Natural killer cell (primary cell): Measurements from ENCODE around the gene RFX8. TPM values are rescaled to one million over a fixed set of nuclear protein-coding genes. Genes with fewer than 3 reads are reported as not detected.

Experiments
- ATAC-seq, 3 donors: fragments of 150-1000 bp in 2 of 3; fragments of 200-7000 bp in 1 of 3; cut with Tn5 transposase; 1 replicate in 1 of 3; 2 replicates in 2 of 3; pipeline ENCODE4 v1.10.0; 2021; ENCODE audit warnings: mild to moderate bottlenecking in 2 of 3, moderate library complexity in 2 of 3
- DNase-seq, 2 donors: peaks; one replicate each; pipeline versions ENCODE4 v3.0.0 to v3.0.0-alpha.2; 2013 to 2021; ENCODE audit warnings: mixed read lengths in 1 of 2
- H3K27ac ChIP-seq: one replicate; pipeline ENCODE4 v1.5.1; 2013; ENCODE audit warnings: mild to moderate bottlenecking, low read length
- H3K27me3 ChIP-seq: one replicate; pipeline ENCODE4 v1.6.1; 2013; ENCODE audit warnings: low read length; ENCODE audit not compliant: control insufficient read depth, insufficient read depth
- H3K36me3 ChIP-seq: one replicate; pipeline ENCODE4 v1.6.1; 2013; ENCODE audit warnings: low read length; ENCODE audit not compliant: control insufficient read depth, insufficient read depth
- H3K4me1 ChIP-seq: one replicate; pipeline ENCODE4 v1.6.1; 2013; ENCODE audit warnings: low read length; ENCODE audit not compliant: control insufficient read depth, insufficient read depth
- H3K4me3 ChIP-seq: one replicate; pipeline ENCODE4 v1.5.1; 2013; ENCODE audit warnings: low read length
- H3K9me3 ChIP-seq: one replicate; pipeline ENCODE4 v1.6.1; 2013; ENCODE audit warnings: low read length; ENCODE audit not compliant: control insufficient read depth, insufficient read depth
- H3K27ac Mint-ChIP-seq, 2 donors: one replicate each; pipeline ENCODE4 v1.8.0; 2022; ENCODE audit warnings: mild to moderate bottlenecking in 2 of 2, mixed read lengths in 2 of 2, moderate library complexity in 1 of 2
- H3K27me3 Mint-ChIP-seq, 2 donors: one replicate each; pipeline ENCODE4 v1.8.0; 2022; ENCODE audit warnings: low read depth in 2 of 2, mixed read lengths in 2 of 2
- H3K36me3 Mint-ChIP-seq: one replicate; pipeline ENCODE4 v1.8.0; 2022; ENCODE audit warnings: mixed read lengths
- H3K4me1 Mint-ChIP-seq, 2 donors: one replicate each; pipeline ENCODE4 v1.8.0; 2022; ENCODE audit warnings: mixed read lengths in 2 of 2
- H3K4me3 Mint-ChIP-seq: one replicate; pipeline ENCODE4 v1.8.0; 2022; ENCODE audit warnings: mild to moderate bottlenecking, moderate library complexity, mixed read lengths
- H3K9me3 Mint-ChIP-seq, 2 donors: one replicate each; pipeline ENCODE4 v1.8.0; 2022; ENCODE audit warnings: mixed read lengths in 2 of 2
- WGBS: methylation state at CpG from one replicate; pipeline ENCODE4 v1.1.7; 2013; ENCODE audit warnings: missing lambda C conversion rate; ENCODE audit not compliant: insufficient coverage; 5-methylcytosine and 5-hydroxymethylcytosine counted together
- intact Hi-C: fragments of 100-400 bp; cut with micrococcal nuclease; formaldehyde crosslinking; loops from one replicate; pipeline ENCODE4 v1.14.2; 2022
- total RNA-seq, 4 donors: library from RNA; stranded (reverse); fragments of 120-200 nt in 1 of 4; gene quantifications; one replicate each; pipeline versions ENCODE4 v1.2.3 to v1.2.4, GENCODE V29; 2013 to 2022
- TF ChIP-seq, protein P1 (sequence below): fragments of 200-600 bp; IDR thresholded peaks from one replicate; pipeline ENCODE4 v1.8.0; 2022; ENCODE audit warnings: antibody characterized with exemption

RFX8 gene
- total RNA-seq, 3 donors from 2014 or later (not counting 1 experiment from before 2014, with no cell fraction given): 0.68 TPM; not detected in 2

DNA sequence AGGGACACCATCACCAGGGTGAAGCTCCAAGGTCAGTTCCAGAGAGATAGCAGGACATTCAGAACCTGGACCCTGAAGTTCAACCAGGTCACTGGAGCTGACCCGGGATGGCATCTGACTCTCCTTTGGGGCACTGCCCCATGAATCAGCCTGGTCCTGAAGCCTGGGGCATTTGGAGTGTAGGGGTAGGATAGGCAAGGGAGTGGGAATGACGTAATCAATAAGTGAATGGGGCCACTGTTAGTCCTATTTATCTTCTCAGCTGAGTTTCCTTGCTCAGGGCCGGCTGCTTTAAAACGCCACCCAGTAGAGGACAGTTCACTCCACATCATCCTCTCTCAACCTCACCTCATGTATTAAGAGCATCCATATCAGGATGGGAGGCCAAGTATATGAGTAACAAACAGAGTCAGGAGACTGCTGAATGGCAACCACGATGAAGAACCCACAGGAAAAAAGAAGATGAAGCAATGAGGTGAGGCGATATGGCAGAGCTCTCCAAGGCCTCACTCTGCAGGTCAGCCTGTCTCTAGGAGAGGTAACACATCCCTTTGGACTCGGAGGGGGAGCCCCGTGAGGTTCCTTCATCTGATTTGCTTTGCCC is 1.8 kb upstream of the RFX8 start:
- H3K27me3 Mint-ChIP-seq: peaks cover 18 to 19% of the 10 kb centered on the region in 2 donors
- H3K4me3 Mint-ChIP-seq: no peak overlapping the region
- no peaks in the 10 kb centered on the region for H3K9me3 Mint-ChIP-seq
- TF ChIP-seq, protein P1, sequence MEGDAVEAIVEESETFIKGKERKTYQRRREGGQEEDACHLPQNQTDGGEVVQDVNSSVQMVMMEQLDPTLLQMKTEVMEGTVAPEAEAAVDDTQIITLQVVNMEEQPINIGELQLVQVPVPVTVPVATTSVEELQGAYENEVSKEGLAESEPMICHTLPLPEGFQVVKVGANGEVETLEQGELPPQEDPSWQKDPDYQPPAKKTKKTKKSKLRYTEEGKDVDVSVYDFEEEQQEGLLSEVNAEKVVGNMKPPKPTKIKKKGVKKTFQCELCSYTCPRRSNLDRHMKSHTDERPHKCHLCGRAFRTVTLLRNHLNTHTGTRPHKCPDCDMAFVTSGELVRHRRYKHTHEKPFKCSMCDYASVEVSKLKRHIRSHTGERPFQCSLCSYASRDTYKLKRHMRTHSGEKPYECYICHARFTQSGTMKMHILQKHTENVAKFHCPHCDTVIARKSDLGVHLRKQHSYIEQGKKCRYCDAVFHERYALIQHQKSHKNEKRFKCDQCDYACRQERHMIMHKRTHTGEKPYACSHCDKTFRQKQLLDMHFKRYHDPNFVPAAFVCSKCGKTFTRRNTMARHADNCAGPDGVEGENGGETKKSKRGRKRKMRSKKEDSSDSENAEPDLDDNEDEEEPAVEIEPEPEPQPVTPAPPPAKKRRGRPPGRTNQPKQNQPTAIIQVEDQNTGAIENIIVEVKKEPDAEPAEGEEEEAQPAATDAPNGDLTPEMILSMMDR: no peak
- intact Hi-C loops: no loop called here
- Histone ChIP-seq H3K4me3 (no peak overlapping the region), H3K27me3 (peaks cover 8% of the 10 kb centered on the region), H3K9me3 (no peaks in the 10 kb centered on the region), H3K36me3 (no peaks in the 10 kb centered on the region), H3K4me1 (peaks cover 22% of the 10 kb centered on the region), H3K27ac (no peak overlapping the region)
- H3K4me1 Mint-ChIP-seq: peaks cover 8% of the 10 kb centered on the region in 2 donors
- no peak overlapping the region for H3K27ac Mint-ChIP-seq
- ATAC-seq: no peak
- WGBS: 89% methylated on average over 7 of the region's 8 CpGs
- no peak for DNase-seq
- H3K36me3 Mint-ChIP-seq: no peaks in the 10 kb centered on the region

DNA sequence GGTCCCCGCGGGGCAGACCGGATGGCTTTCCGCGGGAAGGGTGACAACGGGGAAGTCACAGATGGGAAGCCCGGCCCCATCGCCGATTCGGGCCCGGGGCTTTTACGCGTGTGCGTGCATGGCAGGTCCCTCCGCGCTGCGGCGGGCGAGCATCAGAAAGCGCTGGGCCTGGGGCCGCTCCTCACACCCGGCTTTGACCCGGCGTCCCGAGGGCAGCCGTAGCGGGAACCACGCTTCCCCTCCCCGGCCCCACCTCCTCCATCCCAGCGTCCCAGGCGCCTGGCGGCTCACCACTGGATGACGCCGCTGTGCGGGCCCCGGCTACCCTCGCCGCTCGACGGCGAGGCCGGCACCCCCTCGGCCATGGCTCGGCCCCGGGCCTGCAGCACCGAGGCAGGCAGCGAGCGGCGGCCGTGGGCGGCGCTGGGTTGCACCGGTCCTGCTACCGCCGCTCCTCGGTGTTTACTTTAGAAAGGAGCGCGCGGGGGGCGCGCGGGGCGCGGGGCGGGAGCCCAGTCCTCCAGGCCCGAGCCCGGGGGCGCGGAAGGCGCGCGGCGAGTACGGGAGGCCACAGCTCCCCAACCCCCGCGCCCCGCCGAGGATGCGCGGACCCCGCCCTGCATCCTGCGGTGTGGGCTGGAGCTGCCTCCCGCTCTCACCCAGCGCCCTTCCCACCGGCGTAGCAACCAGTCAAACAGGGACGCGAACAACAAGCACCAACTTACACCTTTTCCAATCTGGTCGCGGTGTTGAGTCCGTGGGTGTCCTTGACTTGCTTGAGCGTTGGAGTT is 806 bp downstream of the RFX8 start:
- peaks cover 8% of the 10 kb centered on the region in 2 donors for H3K4me1 Mint-ChIP-seq
- peaks cover 11 to 14% of the 10 kb centered on the region in 2 donors for H3K27me3 Mint-ChIP-seq
- no peak overlapping the region for H3K27ac Mint-ChIP-seq
- peak overlapping the region; percentile 32 for H3K4me3 ChIP-seq
- WGBS: under 1% methylated on average over 92 of the region's 92 CpGs
- peak overlapping the region; percentile 80 for H3K4me3 Mint-ChIP-seq
- H3K36me3 Mint-ChIP-seq: no peaks in the 10 kb centered on the region
- no peaks in the 10 kb centered on the region for H3K9me3 Mint-ChIP-seq
- ATAC-seq (peak; percentile 46 to 59 (median 47)), DNase-seq (peak in 1 of 2 donors; percentile 47)
- no peak overlapping the region for H3K27ac ChIP-seq
- H3K36me3 ChIP-seq: no peaks in the 10 kb centered on the region
- intact Hi-C loops: no loop called here
- TF ChIP-seq, protein P1: no peak
- H3K27me3 ChIP-seq: peaks cover 8% of the 10 kb centered on the region
- H3K9me3 ChIP-seq: no peaks in the 10 kb centered on the region
- H3K4me1 ChIP-seq: peaks cover 18% of the 10 kb centered on the region

DNA sequence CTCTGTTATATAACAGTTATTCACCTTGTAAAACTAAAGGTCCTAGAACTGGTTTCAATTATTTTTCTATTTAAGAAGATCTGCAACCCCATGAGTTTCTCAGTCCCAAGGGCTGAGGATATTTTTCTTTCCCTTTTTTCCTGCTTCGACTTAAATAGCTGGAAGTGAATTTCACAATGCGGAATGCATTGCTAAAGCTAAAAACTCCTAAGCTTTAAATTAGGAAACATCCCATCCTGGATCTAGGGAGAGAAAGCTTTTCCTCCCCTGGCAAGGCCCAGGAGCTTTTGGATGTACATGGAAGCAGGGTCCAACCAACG is 1.4 kb downstream of the RFX8 start:
- H3K4me3 Mint-ChIP-seq: peak overlapping the region; percentile 80
- H3K27me3 ChIP-seq: peaks cover 5% of the 10 kb centered on the region
- TF ChIP-seq, protein P1: no peak
- H3K9me3 Mint-ChIP-seq: no peaks in the 10 kb centered on the region
- WGBS: 52% methylated on average over 3 of the region's 3 CpGs
- H3K27ac ChIP-seq: no peak overlapping the region
- intact Hi-C loops: no loop called here
- peak overlapping the region; percentile 27 for H3K4me3 ChIP-seq
- no peak overlapping the region for H3K27ac Mint-ChIP-seq
- H3K4me1 Mint-ChIP-seq: peaks cover 8% of the 10 kb centered on the region in 2 donors
- H3K36me3 ChIP-seq: no peaks in the 10 kb centered on the region
- H3K27me3 Mint-ChIP-seq: peaks cover 11 to 14% of the 10 kb centered on the region in 2 donors
- H3K36me3 Mint-ChIP-seq: no peaks in the 10 kb centered on the region
- peaks cover 18% of the 10 kb centered on the region for H3K4me1 ChIP-seq
- H3K9me3 ChIP-seq: no peaks in the 10 kb centered on the region
- DNase-seq: no peak
- ATAC-seq: no peak
